Caco-2 (cell line): ENCODE results near the gene RTTN. TPM values are rescaled to one million over a fixed set of nuclear protein-coding genes. Genes with fewer than 3 reads are reported as not detected.

Source experiments
- BruUV-seq: library from RNA; stranded (reverse); fragments of 400-500 nt; replicated peaks from 2 replicates; lab custom pipeline; 2021; lab: Mats Ljungman, UMichigan
- CTCF ChIA-PET: fragments of 300-600 bp; sonication (Branson Sonifier 250); formaldehyde crosslinking; loops from one replicate; lab custom pipeline; 2022; ENCODE audit warnings: antibody characterized with exemption; lab: Charles Lee
- POLR2A ChIA-PET: fragments of 300-600 bp; sonication (Branson Sonifier 250); formaldehyde crosslinking; loops from one replicate; lab custom pipeline; 2022; ENCODE audit warnings: antibody characterized with exemption; lab: Charles Lee
- DNase-seq, 2 experiments: peaks; one replicate each; pipeline versions ENCODE4 v3.0.0 to v3.0.0-alpha.2; 2020 to 2022
- H3K27me3 ChIP-seq: replicated peaks from 2 replicates; pipeline ENCODE4 v1.6.0; 2011; ENCODE audit warnings: low read length; ENCODE audit not compliant: control insufficient read depth, insufficient read depth
- H3K36me3 ChIP-seq: 2 replicates; pipeline ENCODE4 v1.5.1; 2011; ENCODE audit warnings: low read length; ENCODE audit not compliant: control insufficient read depth, insufficient read depth
- H3K4me1 ChIP-seq: fragments of 250-450 bp; sonication (Bioruptor Pico); 2 replicates; pipeline ENCODE4 v1.5.1; 2020; ENCODE audit warnings: mild to moderate bottlenecking
- H3K4me3 ChIP-seq: 2 replicates; pipeline ENCODE4 v1.5.1; 2011; ENCODE audit warnings: low read depth, mild to moderate bottlenecking, control low read depth, low read length
- H3K9me3 ChIP-seq: fragments of 250-450 bp; sonication (Bioruptor Pico); 2 replicates; pipeline ENCODE4 v1.5.1; 2020; ENCODE audit warnings: mild to moderate bottlenecking, moderate library complexity
- H3K27ac Mint-ChIP-seq: one replicate; pipeline ENCODE4 v1.8.0; 2022; ENCODE audit warnings: mixed read lengths; ENCODE audit not compliant: unreplicated experiment
- H3K27me3 Mint-ChIP-seq: one replicate; pipeline ENCODE4 v1.8.0; 2022; ENCODE audit warnings: mixed read lengths; ENCODE audit not compliant: insufficient read depth, unreplicated experiment
- H3K36me3 Mint-ChIP-seq: one replicate; pipeline ENCODE4 v1.8.0; 2022; ENCODE audit warnings: mild to moderate bottlenecking, mixed read lengths; ENCODE audit not compliant: insufficient read depth, unreplicated experiment
- H3K4me1 Mint-ChIP-seq: one replicate; pipeline ENCODE4 v1.8.0; 2022; ENCODE audit warnings: low read depth, mixed read lengths; ENCODE audit not compliant: unreplicated experiment
- H3K4me3 Mint-ChIP-seq: one replicate; pipeline ENCODE4 v1.8.0; 2022; ENCODE audit warnings: mild to moderate bottlenecking, moderate library complexity, mixed read lengths; ENCODE audit not compliant: unreplicated experiment
- H3K9me3 Mint-ChIP-seq: one replicate; pipeline ENCODE4 v1.8.0; 2022; ENCODE audit warnings: mixed read lengths; ENCODE audit not compliant: unreplicated experiment
- intact Hi-C: fragments of 100-400 bp; cut with micrococcal nuclease; formaldehyde crosslinking; loops from one replicate; pipeline ENCODE4 v1.10.0; 2022; ENCODE audit not compliant: unreplicated experiment
- total RNA-seq: library from RNA; stranded (reverse); gene quantifications from 2 replicates; pipeline ENCODE4 v1.2.3, GENCODE V29; 2022
- TF ChIP-seq, protein P1 (sequence below), 2 experiments: fragments of 200-600 bp in 1 of 2; IDR thresholded peaks; 1 replicate in 1 of 2; 2 replicates in 1 of 2; pipeline versions ENCODE4 v1.5.1 to v1.8.0; 2011 to 2022; ENCODE audit warnings: antibody characterized with exemption in 1 of 2, control low read depth in 1 of 2, inconsistent platforms in 1 of 2, low read depth in 1 of 2, low read length in 1 of 2, mild to moderate bottlenecking in 1 of 2, moderate library complexity in 1 of 2; ENCODE audit not compliant: insufficient read depth in 1 of 2, severe bottlenecking in 1 of 2, unreplicated experiment in 1 of 2

Gene RTTN
- total RNA-seq, 1 experiment from 2014 or later, result 14.6 TPM

DNA sequence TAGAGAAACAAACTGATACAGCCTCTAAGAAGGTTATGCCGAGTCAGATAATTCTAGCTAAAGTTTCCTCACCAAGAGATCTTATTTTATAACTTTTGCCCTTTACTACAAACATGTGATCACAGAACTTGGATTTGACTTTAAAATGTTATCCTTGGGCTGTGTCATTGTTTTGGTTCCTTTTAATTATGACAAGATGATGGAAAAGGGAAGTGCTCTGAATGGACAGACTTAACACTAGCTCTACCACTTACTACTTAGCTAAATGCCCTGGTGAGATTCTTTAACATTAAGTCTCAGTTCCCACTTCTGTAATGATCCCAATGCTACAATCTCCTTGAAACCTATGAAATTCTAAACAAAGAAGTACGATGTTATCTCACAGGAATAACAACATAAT is 69.9 kb downstream of the RTTN start:
- no peaks in the 10 kb centered on the region for H3K36me3 ChIP-seq
- Mint-ChIP-seq H3K27ac (no peak overlapping the region), H3K4me3 (no peak overlapping the region), H3K9me3 (no peaks in the 10 kb centered on the region), H3K27me3 (no peaks in the 10 kb centered on the region), H3K4me1 (peaks cover 7% of the 10 kb centered on the region), H3K36me3 (peaks cover under 1% of the 10 kb centered on the region)
- no peaks in the 10 kb centered on the region for H3K4me1 ChIP-seq
- no peaks in the 10 kb centered on the region for H3K27me3 ChIP-seq
- intact Hi-C loops, result no loop called here
- TF ChIP-seq, protein P1, sequence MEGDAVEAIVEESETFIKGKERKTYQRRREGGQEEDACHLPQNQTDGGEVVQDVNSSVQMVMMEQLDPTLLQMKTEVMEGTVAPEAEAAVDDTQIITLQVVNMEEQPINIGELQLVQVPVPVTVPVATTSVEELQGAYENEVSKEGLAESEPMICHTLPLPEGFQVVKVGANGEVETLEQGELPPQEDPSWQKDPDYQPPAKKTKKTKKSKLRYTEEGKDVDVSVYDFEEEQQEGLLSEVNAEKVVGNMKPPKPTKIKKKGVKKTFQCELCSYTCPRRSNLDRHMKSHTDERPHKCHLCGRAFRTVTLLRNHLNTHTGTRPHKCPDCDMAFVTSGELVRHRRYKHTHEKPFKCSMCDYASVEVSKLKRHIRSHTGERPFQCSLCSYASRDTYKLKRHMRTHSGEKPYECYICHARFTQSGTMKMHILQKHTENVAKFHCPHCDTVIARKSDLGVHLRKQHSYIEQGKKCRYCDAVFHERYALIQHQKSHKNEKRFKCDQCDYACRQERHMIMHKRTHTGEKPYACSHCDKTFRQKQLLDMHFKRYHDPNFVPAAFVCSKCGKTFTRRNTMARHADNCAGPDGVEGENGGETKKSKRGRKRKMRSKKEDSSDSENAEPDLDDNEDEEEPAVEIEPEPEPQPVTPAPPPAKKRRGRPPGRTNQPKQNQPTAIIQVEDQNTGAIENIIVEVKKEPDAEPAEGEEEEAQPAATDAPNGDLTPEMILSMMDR (IDR thresholded peaks at IDR 0.05; ENCODE audit: insufficient read depth in 1 of 2, low read depth in 1 of 2, low read length in 1 of 2, severe bottlenecking in 1 of 2, unreplicated experiment in 1 of 2), result no peak
- POLR2A ChIA-PET, result no interaction called here
- no peak for DNase-seq
- BruUV-seq, result no TSS peak
- CTCF ChIA-PET, result no interaction called here
- no peak overlapping the region for H3K4me3 ChIP-seq
- H3K9me3 ChIP-seq, result no peaks in the 10 kb centered on the region

DNA sequence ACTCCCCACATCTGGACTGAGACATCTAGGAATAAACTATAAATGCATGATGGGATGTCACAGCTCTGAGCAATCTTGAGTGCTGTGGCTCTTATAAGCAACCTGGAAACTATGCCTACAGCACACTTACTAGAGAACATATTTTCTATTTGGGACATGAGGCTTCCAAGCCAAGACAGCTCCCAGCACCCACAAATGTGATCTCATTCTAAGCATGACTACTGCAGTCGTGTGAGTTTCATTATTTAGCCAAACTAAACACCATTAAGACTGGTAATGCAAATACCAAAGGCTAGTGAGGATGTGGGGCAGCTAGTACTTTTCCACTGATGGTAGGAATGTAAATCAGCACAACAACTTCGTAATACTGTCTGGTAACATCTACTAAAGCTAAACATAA is 72.5 kb downstream of the RTTN start:
- CTCF ChIA-PET, result no interaction called here
- Histone ChIP-seq H3K4me3 (no peak overlapping the region), H3K9me3 (no peaks in the 10 kb centered on the region), H3K36me3 (no peaks in the 10 kb centered on the region), H3K4me1 (no peaks in the 10 kb centered on the region), H3K27me3 (no peaks in the 10 kb centered on the region)
- H3K36me3 Mint-ChIP-seq, result peaks cover 5% of the 10 kb centered on the region
- TF ChIP-seq, protein P1 (IDR thresholded peaks at IDR 0.05; ENCODE audit: insufficient read depth in 1 of 2, low read depth in 1 of 2, low read length in 1 of 2, severe bottlenecking in 1 of 2, unreplicated experiment in 1 of 2), result no peak
- BruUV-seq, result no TSS peak
- H3K27ac Mint-ChIP-seq, result no peak overlapping the region
- no peak for DNase-seq
- intact Hi-C loops, result no loop called here
- no peaks in the 10 kb centered on the region for H3K27me3 Mint-ChIP-seq
- peaks cover 7% of the 10 kb centered on the region for H3K4me1 Mint-ChIP-seq
- no peak overlapping the region for H3K4me3 Mint-ChIP-seq
- POLR2A ChIA-PET, result no interaction called here
- no peaks in the 10 kb centered on the region for H3K9me3 Mint-ChIP-seq

DNA sequence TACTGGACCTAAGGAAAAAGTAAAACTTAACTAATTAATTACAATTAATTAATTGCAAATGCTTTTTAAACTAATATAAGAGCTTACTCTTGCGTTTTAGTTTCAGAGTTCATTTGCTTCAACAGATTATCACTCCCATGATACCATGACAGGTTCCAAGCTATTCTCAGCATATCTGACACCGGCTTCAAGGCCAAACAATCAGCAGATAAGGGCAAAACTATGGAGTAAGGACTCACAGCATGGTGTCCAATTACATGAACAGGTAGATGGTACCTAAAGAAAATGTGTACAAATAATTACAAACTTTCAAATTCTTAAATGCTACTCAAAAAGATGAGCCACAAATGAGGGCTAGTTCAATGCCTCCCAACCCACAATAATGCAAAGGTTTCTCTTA is 77.2 kb downstream of the RTTN start:
- no peaks in the 10 kb centered on the region for H3K9me3 ChIP-seq
- no peaks in the 10 kb centered on the region for H3K4me1 ChIP-seq
- TF ChIP-seq, protein P1 (IDR thresholded peaks at IDR 0.05; ENCODE audit: insufficient read depth in 1 of 2, low read depth in 1 of 2, low read length in 1 of 2, severe bottlenecking in 1 of 2, unreplicated experiment in 1 of 2), result no peak
- no peaks in the 10 kb centered on the region for H3K27me3 ChIP-seq
- H3K4me1 Mint-ChIP-seq, result peaks cover 11% of the 10 kb centered on the region
- POLR2A ChIA-PET, result no interaction called here
- no peaks in the 10 kb centered on the region for H3K27me3 Mint-ChIP-seq
- CTCF ChIA-PET, result no interaction called here
- peaks cover 9% of the 10 kb centered on the region for H3K36me3 Mint-ChIP-seq
- DNase-seq, result no peak
- intact Hi-C loops, result no loop called here
- no peak overlapping the region for H3K27ac Mint-ChIP-seq
- no peaks in the 10 kb centered on the region for H3K9me3 Mint-ChIP-seq
- no peaks in the 10 kb centered on the region for H3K36me3 ChIP-seq
- BruUV-seq, result no TSS peak
- H3K4me3 Mint-ChIP-seq, result no peak overlapping the region
- H3K4me3 ChIP-seq, result no peak overlapping the region
